NCI-H2107 (cell line): ENCODE results near the gene HOOK2.

Source experiments
- DNase-seq: peaks from one replicate; lab custom pipeline; 2025; lab: John Stamatoyannopoulos, UW

The HOOK2 gene

GRCh38 chr19:12783291-12783848 is 8.0 kb upstream of the HOOK2 start:
- DNase-seq: no peak

GRCh38 chr19:12782424-12783290 is 7.3 kb upstream of the HOOK2 start:
- DNase-seq: peak; percentile 43

GRCh38 chr19:12782174-12782423 is 6.7 kb upstream of the HOOK2 start:
- no peak for DNase-seq

- no peak for DNase-seq
These were observed 4.0 kb upstream of the HOOK2 start for GRCh38 chr19:12779162-12779993.

- DNase-seq: no peak
These were observed 3.5 kb upstream of the HOOK2 start for GRCh38 chr19:12778905-12779161.

- DNase-seq: peak; percentile 79
These were observed 2.9 kb upstream of the HOOK2 start for GRCh38 chr19:12778017-12778904.

- peak; percentile 71 for DNase-seq
These were observed 2.1 kb upstream of the HOOK2 start for GRCh38 chr19:12777217-12778016.

- DNase-seq: no peak
These were observed 1.8 kb downstream of the HOOK2 start for GRCh38 chr19:12773571-12773970.

GRCh38 chr19:12772323-12772722 is 3.0 kb downstream of the HOOK2 start:
- DNase-seq: no peak

GRCh38 chr19:12770922-12771321 is 4.4 kb downstream of the HOOK2 start:
- DNase-seq: no peak

- no peak for DNase-seq
These were observed 5.7 kb downstream of the HOOK2 start for GRCh38 chr19:12769689-12770088.

GRCh38 chr19:12767666-12768065 is 7.7 kb downstream of the HOOK2 start:
- DNase-seq: no peak

GRCh38 chr19:12767150-12767549 is 8.2 kb downstream of the HOOK2 start:
- DNase-seq: no peak

GRCh38 chr19:12766051-12766521 is 9.3 kb downstream of the HOOK2 start:
- peak; percentile 51 for DNase-seq

- DNase-seq: no peak
These were observed 10.7 kb downstream of the HOOK2 start for GRCh38 chr19:12764698-12765097.

GRCh38 chr19:12763100-12763499 is 12.3 kb downstream of the HOOK2 start:
- DNase-seq: no peak

- DNase-seq: no peak
These were observed 15.7 kb downstream of the HOOK2 start for GRCh38 chr19:12759686-12760085.

GRCh38 chr19:12757544-12758274 is 17.6 kb downstream of the HOOK2 start:
- no peak for DNase-seq

GRCh38 chr19:12756150-12756883 is 19.0 kb downstream of the HOOK2 start:
- no peak for DNase-seq
